T-helper 1 cell treated with Interleukin-12 subunit alpha and Interleukin-12 subunit beta and Interleukin-4 antibody, amounts not matched to agents 30 μg/mL and 1 μg/mL, for 36 hours (primary cell): ENCODE results near the gene TDRD12.

Source experiments
- H3K27ac Mint-ChIP-seq: one replicate; pipeline ENCODE4 v1.8.0; 2021; ENCODE audit warnings: mild to moderate bottlenecking, mixed read lengths
- H3K27me3 Mint-ChIP-seq: one replicate; pipeline ENCODE4 v1.8.0; 2021; ENCODE audit warnings: low read depth, mixed read lengths
- H3K36me3 Mint-ChIP-seq: one replicate; pipeline ENCODE4 v1.8.0; 2021; ENCODE audit warnings: low read depth, mixed read lengths
- H3K4me1 Mint-ChIP-seq: one replicate; pipeline ENCODE4 v1.8.0; 2021; ENCODE audit warnings: low read depth, mixed read lengths
- H3K4me3 Mint-ChIP-seq: one replicate; pipeline ENCODE4 v1.8.0; 2021; ENCODE audit warnings: mild to moderate bottlenecking, moderate library complexity, mixed read lengths
- H3K9me3 Mint-ChIP-seq: one replicate; pipeline ENCODE4 v1.8.0; 2021; ENCODE audit warnings: mixed read lengths

TDRD12 gene, protein sequence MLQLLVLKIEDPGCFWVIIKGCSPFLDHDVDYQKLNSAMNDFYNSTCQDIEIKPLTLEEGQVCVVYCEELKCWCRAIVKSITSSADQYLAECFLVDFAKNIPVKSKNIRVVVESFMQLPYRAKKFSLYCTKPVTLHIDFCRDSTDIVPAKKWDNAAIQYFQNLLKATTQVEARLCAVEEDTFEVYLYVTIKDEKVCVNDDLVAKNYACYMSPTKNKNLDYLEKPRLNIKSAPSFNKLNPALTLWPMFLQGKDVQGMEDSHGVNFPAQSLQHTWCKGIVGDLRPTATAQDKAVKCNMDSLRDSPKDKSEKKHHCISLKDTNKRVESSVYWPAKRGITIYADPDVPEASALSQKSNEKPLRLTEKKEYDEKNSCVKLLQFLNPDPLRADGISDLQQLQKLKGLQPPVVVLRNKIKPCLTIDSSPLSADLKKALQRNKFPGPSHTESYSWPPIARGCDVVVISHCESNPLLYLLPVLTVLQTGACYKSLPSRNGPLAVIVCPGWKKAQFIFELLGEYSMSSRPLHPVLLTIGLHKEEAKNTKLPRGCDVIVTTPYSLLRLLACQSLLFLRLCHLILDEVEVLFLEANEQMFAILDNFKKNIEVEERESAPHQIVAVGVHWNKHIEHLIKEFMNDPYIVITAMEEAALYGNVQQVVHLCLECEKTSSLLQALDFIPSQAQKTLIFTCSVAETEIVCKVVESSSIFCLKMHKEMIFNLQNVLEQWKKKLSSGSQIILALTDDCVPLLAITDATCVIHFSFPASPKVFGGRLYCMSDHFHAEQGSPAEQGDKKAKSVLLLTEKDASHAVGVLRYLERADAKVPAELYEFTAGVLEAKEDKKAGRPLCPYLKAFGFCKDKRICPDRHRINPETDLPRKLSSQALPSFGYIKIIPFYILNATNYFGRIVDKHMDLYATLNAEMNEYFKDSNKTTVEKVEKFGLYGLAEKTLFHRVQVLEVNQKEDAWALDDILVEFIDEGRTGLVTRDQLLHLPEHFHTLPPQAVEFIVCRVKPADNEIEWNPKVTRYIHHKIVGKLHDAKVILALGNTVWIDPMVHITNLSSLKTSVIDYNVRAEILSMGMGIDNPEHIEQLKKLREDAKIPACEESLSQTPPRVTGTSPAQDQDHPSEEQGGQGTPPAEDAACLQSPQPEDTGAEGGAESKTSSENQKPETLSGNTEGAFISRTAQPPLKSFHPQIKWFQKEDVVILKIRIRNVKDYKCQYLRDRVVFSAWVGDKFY (N-terminal part only)

DNA sequence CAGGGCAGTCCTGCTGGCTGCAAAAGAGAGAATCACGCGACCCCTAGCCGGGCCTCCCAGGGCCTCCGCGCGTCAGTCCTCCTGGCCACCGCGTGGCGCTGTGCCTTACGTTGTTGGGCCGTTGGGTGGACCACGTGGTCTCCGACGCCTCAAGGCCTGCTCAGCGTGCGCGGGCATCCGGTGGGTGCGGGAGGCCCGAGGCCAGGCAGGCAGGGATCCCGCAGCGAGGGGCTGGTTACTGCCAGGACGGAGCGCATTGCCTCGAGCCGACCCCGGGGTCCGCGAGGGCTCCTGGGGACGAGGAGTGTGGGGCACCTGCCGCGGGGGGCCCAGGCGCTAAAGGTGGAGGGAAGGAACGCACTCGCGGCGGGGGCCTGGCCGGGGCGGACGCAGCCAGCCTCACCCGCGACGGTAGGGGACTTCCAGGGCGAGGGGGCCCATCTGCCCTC lies at the start of gene TDRD12:
Gene TDRD12, plus strand, starts transcription at position 157 of the 449 bp plus-strand sequence. CDS start 306 bp downstream, outside the sequence.
- no peaks in the 10 kb centered on the region for H3K27me3 Mint-ChIP-seq
- H3K36me3 Mint-ChIP-seq, result peaks cover 7% of the 10 kb centered on the region
- H3K27ac Mint-ChIP-seq, result no peak within 1 kb of the TSS
- no peaks in the 10 kb centered on the region for H3K4me1 Mint-ChIP-seq
- no peaks in the 10 kb centered on the region for H3K9me3 Mint-ChIP-seq
- no peak within 1 kb of the TSS for H3K4me3 Mint-ChIP-seq

DNA sequence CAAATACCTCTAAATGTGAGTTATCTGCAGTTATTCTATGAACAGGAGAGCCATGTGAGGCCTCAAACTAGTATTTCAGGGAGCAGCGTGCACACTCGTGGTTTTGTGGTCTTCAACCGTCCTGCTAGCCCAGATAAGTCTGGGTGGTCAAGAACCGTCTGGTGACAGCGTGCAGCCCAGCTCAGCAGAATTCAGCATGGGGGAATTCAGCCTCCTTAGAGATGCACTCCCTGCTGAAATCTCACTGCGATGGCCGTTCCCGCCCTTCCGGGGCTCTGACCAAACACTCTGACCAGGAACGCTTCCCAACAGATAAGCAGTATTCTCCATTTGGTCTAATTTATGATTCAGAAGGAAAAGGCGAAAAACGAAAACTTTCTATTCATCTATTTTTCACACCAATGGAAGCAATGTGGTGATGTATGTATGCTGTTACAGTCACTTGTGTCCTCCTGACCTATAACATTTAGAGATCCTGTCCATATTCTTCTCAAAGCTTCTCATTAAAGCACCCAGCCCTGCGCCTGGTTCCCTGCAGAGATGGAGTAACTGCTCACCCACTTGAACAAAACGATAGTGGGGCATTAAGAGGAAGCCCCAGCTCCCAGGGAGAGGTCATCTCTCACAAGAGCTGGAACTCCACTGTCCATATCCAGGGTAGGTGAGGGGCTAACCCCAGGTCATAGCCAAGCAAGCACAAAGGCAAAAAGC lies 47.5 kb upstream of the TDRD12 start:
- H3K9me3 Mint-ChIP-seq, result no peaks in the 10 kb centered on the region
- H3K36me3 Mint-ChIP-seq, result peaks cover 3% of the 10 kb centered on the region
- peaks cover 23% of the 10 kb centered on the region for H3K4me1 Mint-ChIP-seq
- no peak overlapping the region for H3K27ac Mint-ChIP-seq
- no peak overlapping the region for H3K4me3 Mint-ChIP-seq
- peaks cover 15% of the 10 kb centered on the region for H3K27me3 Mint-ChIP-seq

DNA sequence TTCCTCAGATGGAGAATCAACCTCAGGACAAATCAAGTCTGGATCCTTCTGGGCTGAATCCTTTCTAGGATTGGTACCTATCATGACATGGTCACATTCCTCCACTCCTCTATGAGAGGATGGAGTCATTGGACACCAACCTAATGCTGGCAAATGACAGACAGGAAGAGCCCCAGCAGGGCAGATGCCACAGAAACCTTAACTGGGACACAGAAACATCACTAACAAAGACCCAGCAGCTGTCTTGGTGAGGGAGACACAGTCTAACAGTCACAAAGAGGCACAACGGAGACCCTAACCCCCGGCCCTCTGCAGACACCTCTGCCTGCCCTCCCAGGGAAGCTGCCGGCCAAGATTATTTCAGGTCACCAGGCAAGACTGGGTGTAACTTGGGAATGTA lies 46.7 kb upstream of the TDRD12 start:
- H3K36me3 Mint-ChIP-seq, result peaks cover 3% of the 10 kb centered on the region
- peak overlapping the region; percentile 58 for H3K4me3 Mint-ChIP-seq
- no peak overlapping the region for H3K27ac Mint-ChIP-seq
- no peaks in the 10 kb centered on the region for H3K9me3 Mint-ChIP-seq
- H3K27me3 Mint-ChIP-seq, result peaks cover 23% of the 10 kb centered on the region
- H3K4me1 Mint-ChIP-seq, result peaks cover 26% of the 10 kb centered on the region

DNA sequence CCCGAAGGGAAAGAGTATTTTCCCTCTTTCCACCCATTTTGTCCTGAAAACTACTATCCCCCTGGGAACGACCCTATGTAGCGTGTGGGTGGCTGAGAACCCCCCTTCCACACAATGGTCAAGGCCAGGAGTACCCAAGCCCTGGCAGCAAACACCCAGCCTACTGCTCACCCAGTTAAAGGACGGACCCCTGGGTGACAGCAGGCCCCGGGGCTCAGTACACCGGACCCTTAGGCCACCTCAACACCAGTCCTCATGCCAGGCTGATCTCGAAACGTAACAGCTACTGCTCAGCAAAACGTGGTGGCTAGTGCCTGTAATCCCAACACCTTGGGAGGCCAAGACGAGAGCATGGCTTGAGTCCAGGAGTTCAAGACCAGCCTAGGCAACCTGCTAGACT lies 46.0 kb upstream of the TDRD12 start:
- peaks cover 26% of the 10 kb centered on the region for H3K4me1 Mint-ChIP-seq
- no peaks in the 10 kb centered on the region for H3K9me3 Mint-ChIP-seq
- H3K36me3 Mint-ChIP-seq, result peaks cover 3% of the 10 kb centered on the region
- peaks cover 30% of the 10 kb centered on the region for H3K27me3 Mint-ChIP-seq
- H3K4me3 Mint-ChIP-seq, result peak overlapping the region; percentile 96
- H3K27ac Mint-ChIP-seq, result no peak overlapping the region

DNA sequence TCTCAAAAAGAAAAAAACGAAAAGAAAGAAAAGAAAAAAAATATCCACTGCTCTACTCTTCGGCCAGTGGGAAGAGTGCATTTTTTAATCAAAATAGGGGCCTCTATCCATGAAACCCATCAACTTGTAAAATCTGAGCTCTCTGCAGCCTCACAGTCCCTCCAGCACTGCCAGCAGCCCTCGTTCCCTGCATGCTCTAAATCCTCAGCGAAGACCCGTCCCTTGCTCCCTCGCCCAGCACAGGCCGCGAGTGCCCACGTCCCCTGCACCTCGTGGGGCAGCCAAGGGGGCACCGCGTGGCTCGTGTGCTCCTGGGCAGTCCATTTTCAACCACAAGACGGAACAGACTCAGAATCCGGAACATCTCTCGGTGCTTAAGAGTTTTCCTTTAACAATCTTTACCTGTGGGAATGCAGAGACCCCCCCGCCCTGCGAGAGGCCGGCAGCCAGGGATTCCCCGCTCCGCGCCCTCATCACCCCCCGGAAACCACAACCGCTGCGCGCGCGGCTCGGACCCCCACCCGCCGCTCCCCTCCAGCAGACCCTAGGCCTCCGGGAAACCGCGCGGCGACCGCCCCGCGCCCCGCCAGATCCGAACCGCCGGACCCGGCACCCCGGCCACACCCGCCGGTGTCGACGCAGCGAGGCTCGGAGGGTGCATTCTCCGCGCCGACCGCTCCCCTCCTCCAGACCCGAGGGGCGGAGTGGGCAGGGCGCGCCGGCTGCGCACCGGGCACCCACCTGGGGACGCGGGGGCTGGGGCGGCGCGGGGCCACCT lies 45.2 kb upstream of the TDRD12 start:
- peaks cover 25% of the 10 kb centered on the region for H3K4me1 Mint-ChIP-seq
- peaks cover 36% of the 10 kb centered on the region for H3K27me3 Mint-ChIP-seq
- H3K4me3 Mint-ChIP-seq, result peak overlapping the region; percentile 96
- peak overlapping the region; percentile 70 for H3K27ac Mint-ChIP-seq
- H3K36me3 Mint-ChIP-seq, result peaks cover 3% of the 10 kb centered on the region
- H3K9me3 Mint-ChIP-seq, result no peaks in the 10 kb centered on the region

DNA sequence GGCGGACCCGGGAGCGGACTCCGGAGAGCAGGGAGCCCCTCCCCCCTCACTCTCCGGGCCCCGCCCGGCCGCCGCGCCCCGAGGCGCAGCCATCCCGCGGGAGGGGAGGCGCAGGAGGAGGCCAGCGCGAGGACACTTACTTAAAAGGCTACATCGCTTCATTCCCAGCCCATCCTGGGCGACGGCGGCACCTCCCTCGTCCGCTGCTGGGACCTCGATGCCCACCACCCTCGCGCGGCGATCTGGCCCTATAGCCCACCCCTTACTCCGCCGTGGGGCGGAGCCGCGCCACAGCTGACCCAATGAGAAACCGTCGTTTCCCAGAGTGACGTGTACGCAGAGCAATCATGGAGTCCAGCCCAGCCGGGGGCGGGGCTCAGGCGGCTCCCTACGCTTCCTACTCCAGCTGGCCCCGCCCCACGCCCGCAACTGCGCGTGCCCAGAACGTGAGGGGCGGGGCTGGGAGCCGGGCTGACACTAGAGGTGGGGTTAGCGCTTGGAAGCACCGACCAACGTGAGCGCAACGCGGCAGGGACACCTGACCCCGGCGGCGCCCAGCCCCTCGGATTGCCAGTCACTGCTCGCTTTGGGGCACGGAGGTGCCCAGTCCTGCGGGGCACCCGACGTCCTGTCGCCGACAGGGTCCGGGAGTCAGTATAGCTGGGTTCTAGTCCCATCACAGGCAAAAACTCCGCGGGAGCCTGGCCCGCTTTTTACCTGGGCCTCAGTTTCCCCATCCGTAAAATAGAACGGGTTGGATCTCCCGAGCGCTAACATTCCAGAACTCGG lies 44.4 kb upstream of the TDRD12 start, which contains the start of gene ANKRD27:
Gene ANKRD27, minus strand, starts transcription at position 250 of the 789 bp plus-strand sequence. CDS start 16,165 bp downstream, outside the sequence.
- Mint-ChIP-seq H3K27ac (peak within 1 kb of the TSS; percentile 79), H3K9me3 (no peaks in the 10 kb centered on the region), H3K4me3 (peak within 1 kb of the TSS; percentile 96), H3K36me3 (peaks cover 2% of the 10 kb centered on the region), H3K4me1 (peaks cover 19% of the 10 kb centered on the region), H3K27me3 (peaks cover 40% of the 10 kb centered on the region)

DNA sequence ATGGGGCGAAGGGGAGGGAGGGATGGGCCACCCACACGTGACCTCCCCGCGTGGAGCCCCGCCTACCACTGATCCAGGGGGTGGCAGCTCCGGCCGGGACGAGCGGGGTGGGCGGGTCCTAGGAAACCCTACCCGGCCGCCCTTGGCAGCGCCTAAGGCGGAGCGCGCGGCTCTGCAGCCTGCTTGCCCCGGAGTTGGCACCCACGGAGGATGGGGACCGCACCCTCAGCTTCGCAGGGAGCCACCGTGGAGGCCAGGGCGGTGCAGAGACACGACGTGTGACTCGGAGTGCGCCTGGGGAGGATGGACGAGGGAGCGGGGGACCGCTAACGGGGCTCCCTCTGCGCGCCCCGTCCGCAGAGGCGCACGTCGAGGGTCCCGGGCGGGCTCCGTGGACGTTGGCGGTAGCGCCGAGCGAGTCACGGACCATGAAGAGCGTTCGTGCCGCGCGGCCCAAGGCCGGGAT lies 43.8 kb upstream of the TDRD12 start, which contains the start of gene RGS9BP:
Gene RGS9BP, plus strand, starts transcription at position 129 of the 466 bp plus-strand sequence. CDS start 416 bp downstream, outside the sequence.
- H3K27me3 Mint-ChIP-seq, result peaks cover 42% of the 10 kb centered on the region
- H3K4me1 Mint-ChIP-seq, result peaks cover 17% of the 10 kb centered on the region
- H3K36me3 Mint-ChIP-seq, result no peaks in the 10 kb centered on the region
- H3K4me3 Mint-ChIP-seq, result peak within 1 kb of the TSS; percentile 85
- H3K27ac Mint-ChIP-seq, result peak within 1 kb of the TSS; percentile 79
- H3K9me3 Mint-ChIP-seq, result no peaks in the 10 kb centered on the region

DNA sequence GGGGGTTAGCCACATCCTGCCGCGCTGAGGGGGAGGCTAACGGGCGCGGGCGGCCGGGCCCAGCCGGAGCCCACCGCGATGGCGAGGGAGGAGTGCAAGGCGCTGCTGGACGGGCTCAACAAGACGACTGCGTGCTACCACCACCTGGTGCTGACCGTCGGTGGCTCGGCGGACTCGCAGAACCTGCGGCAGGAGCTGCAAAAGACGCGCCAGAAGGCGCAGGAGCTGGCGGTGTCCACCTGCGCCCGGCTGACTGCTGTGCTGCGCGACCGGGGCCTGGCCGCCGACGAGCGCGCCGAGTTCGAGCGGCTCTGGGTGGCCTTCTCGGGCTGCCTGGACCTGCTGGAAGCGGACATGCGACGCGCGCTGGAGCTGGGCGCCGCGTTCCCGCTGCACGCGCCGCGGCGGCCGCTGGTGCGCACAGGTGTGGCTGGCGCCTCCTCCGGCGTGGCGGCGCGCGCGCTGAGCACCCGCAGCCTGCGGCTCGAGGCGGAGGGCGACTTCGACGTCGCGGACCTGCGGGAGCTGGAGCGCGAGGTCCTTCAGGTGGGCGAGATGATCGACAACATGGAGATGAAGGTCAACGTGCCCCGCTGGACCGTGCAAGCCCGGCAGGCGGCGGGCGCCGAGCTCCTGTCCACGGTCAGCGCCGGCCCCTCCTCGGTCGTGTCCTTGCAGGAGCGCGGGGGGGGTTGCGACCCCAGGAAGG lies 43.2 kb upstream of the TDRD12 start:
- Mint-ChIP-seq H3K27ac (no peak overlapping the region), H3K4me3 (peak overlapping the region; percentile 85), H3K9me3 (no peaks in the 10 kb centered on the region), H3K4me1 (peaks cover 17% of the 10 kb centered on the region), H3K36me3 (no peaks in the 10 kb centered on the region), H3K27me3 (peaks cover 47% of the 10 kb centered on the region)

DNA sequence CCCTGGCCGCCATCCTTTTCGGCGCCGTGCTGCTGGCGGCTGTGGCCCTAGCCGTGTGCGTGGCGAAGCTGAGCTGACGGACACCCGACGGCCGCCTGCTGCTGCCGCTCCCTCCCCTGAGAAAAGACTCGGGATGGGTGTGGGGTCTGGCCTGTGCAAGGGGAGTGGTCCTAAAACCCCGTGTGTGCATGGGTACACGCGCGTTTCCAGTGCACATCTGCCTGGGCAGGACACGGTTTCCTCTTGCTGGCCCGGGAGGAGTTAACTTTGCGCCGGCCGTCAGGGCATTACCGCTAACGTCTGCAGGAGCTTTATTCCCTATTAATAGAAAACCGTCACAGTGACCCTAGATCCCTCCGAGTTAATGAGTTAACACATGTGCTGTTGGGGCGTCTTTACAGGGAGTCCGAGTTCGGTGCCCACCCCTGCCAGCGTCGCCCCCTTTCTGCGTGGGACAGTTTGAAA lies 42.6 kb upstream of the TDRD12 start:
- H3K4me3 Mint-ChIP-seq, result peak overlapping the region; percentile 42

DNA sequence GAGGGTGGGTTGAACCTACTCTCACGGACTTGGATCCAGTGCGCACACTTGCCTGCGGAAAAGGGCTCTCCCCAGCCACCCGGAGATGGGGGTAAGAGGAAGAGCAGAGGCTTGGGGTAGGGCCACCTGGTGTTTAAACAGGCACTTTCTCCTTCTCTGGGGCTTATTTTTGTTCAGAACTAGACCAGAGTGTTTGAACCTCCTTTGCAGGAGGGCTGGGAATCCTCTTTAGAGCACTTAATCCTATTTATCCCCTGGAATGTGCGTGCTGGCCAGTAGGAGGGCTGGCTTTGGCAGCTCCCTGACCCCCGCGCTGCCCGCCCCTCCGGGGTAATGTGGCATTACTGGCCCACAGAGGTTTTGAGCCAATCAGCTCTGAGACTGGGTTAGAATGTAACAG lies 41.9 kb upstream of the TDRD12 start:
- no peaks in the 10 kb centered on the region for H3K9me3 Mint-ChIP-seq
- peaks cover 51% of the 10 kb centered on the region for H3K27me3 Mint-ChIP-seq
- peaks cover 15% of the 10 kb centered on the region for H3K4me1 Mint-ChIP-seq
- H3K27ac Mint-ChIP-seq, result no peak overlapping the region
- no peaks in the 10 kb centered on the region for H3K36me3 Mint-ChIP-seq
- no peak overlapping the region for H3K4me3 Mint-ChIP-seq

More for the DNA sequence above, 42.6 kb upstream of the TDRD12 start:
- Mint-ChIP-seq H3K27me3 (peaks cover 47% of the 10 kb centered on the region), H3K36me3 (no peaks in the 10 kb centered on the region), H3K9me3 (no peaks in the 10 kb centered on the region), H3K4me1 (peaks cover 17% of the 10 kb centered on the region), H3K27ac (no peak overlapping the region)

DNA sequence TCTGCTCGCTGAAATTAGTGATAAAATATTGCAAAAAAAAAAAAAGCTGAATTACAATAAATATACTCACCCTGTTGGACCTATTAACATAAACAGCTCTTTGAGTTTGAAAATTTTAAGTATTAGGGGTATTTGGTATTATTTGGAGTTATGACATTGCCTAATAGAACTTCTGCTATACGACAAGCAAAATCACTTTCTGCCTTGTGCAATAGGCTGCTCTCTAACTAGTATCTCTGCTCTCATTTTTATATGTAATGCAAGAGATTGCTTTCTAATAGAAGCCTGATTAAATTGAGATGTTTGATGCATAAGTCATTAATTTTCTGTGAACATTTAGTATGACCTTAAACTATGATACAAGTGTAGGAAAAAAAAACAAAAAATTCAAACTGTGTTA lies 38.6 kb upstream of the TDRD12 start:
- Mint-ChIP-seq H3K4me1 (peaks cover 4% of the 10 kb centered on the region), H3K9me3 (no peaks in the 10 kb centered on the region), H3K27me3 (peaks cover 39% of the 10 kb centered on the region), H3K36me3 (no peaks in the 10 kb centered on the region), H3K27ac (no peak overlapping the region), H3K4me3 (no peak overlapping the region)

DNA sequence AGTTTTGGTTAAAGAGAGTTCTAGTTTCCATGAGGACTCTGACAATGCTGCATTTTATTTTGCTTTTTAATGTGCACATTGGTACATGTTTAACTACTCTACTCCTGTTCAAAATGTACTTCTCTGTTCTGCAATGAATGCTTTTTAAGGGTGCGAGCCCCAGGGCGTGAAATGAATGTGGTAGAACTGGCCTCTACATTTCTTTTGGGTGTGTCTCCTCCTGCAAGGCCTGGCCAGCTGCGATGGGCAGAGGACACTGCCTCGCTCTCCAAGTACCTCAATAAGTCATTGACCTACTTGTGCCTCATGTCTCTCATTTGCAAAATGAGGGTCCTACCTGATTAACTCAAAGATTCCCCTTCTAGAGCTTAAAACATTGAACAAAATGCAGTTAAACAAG lies 37.2 kb upstream of the TDRD12 start:
- H3K27me3 Mint-ChIP-seq, result peaks cover 34% of the 10 kb centered on the region
- H3K4me3 Mint-ChIP-seq, result no peak overlapping the region
- no peaks in the 10 kb centered on the region for H3K9me3 Mint-ChIP-seq
- peaks cover 1% of the 10 kb centered on the region for H3K4me1 Mint-ChIP-seq
- H3K27ac Mint-ChIP-seq, result no peak overlapping the region
- H3K36me3 Mint-ChIP-seq, result no peaks in the 10 kb centered on the region
